CD4-positive, alpha-beta memory T cell (primary cell): ENCODE results near the gene EXOC6B. TPM values are rescaled to one million over a fixed set of nuclear protein-coding genes. Genes with fewer than 3 reads are reported as not detected.

Experiments
- CTCF ChIA-PET: fragments of 350-600 bp; sonication (Branson Sonifier 250); formaldehyde crosslinking; loops from one replicate; lab custom pipeline; 2021; ENCODE audit warnings: inconsistent platforms; ENCODE audit not compliant: partially characterized antibody; lab: Charles Lee
- POLR2A ChIA-PET: fragments of 350-600 bp; sonication (Branson Sonifier 250); formaldehyde crosslinking; loops from one replicate; lab custom pipeline; 2021; ENCODE audit not compliant: partially characterized antibody; lab: Charles Lee
- DNase-seq, 5 donors: peaks; one replicate each; pipeline versions ENCODE4 v3.0.0 to v3.0.0-alpha.2; 2020 to 2022; ENCODE audit warnings: mixed read lengths in 1 of 5
- H3K27ac ChIP-seq: one replicate; pipeline ENCODE4 v1.7.0; 2013; ENCODE audit warnings: low read depth, low read length
- H3K27me3 ChIP-seq: 2 replicates; pipeline ENCODE4 v1.7.0; 2013; ENCODE audit warnings: mild to moderate bottlenecking, low read length, moderate library complexity; ENCODE audit not compliant: insufficient read depth
- H3K36me3 ChIP-seq: 2 replicates; pipeline ENCODE4 v1.7.0; 2013; ENCODE audit warnings: mild to moderate bottlenecking, low read length, moderate library complexity; ENCODE audit not compliant: insufficient read depth
- H3K4me1 ChIP-seq: 2 replicates; pipeline ENCODE4 v1.7.0; 2013; ENCODE audit warnings: mild to moderate bottlenecking, low read length, moderate library complexity; ENCODE audit not compliant: insufficient read depth
- H3K4me3 ChIP-seq, 2 donors: one replicate each; pipeline ENCODE4 v1.7.0; 2013; ENCODE audit warnings: low read length in 2 of 2, mild to moderate bottlenecking in 1 of 2
- H3K9me3 ChIP-seq, 2 donors: one replicate each; pipeline ENCODE4 v1.7.0; 2013; ENCODE audit warnings: low read length in 2 of 2, control low read depth in 1 of 2; ENCODE audit not compliant: control insufficient read depth in 1 of 2
- H3K27ac Mint-ChIP-seq, 7 donors: one replicate each; pipeline ENCODE4 v1.8.0; 2020 to 2021; ENCODE audit warnings: mixed read lengths in 7 of 7, mild to moderate bottlenecking in 6 of 7, inconsistent platforms in 3 of 7, moderate library complexity in 3 of 7
- H3K27me3 Mint-ChIP-seq, 2 donors: one replicate each; pipeline ENCODE4 v1.8.0; 2020 to 2021; ENCODE audit warnings: mixed read lengths in 2 of 2
- H3K36me3 Mint-ChIP-seq, 2 donors: one replicate each; pipeline ENCODE4 v1.8.0; 2020 to 2021; ENCODE audit warnings: mixed read lengths in 2 of 2, inconsistent platforms in 1 of 2, mild to moderate bottlenecking in 1 of 2
- H3K4me1 Mint-ChIP-seq, 4 donors: one replicate each; pipeline ENCODE4 v1.8.0; 2020 to 2021; ENCODE audit warnings: mixed read lengths in 4 of 4, mild to moderate bottlenecking in 1 of 4
- H3K4me3 Mint-ChIP-seq, 8 donors: one replicate each; pipeline ENCODE4 v1.8.0; 2020 to 2021; ENCODE audit warnings: mixed read lengths in 8 of 8, mild to moderate bottlenecking in 7 of 8, moderate library complexity in 6 of 8, inconsistent platforms in 3 of 8
- H3K9me3 Mint-ChIP-seq, 8 donors: one replicate each; pipeline ENCODE4 v1.8.0; 2020 to 2021; ENCODE audit warnings: mixed read lengths in 8 of 8, mild to moderate bottlenecking in 5 of 8, inconsistent platforms in 3 of 8, moderate library complexity in 1 of 8
- intact Hi-C: fragments of 100-400 bp; cut with micrococcal nuclease; formaldehyde crosslinking; loops from one replicate; pipeline ENCODE4 v1.15.1; 2023
- polyA plus RNA-seq, 2 donors: library from polyadenylated mRNA; unstranded; fragments of 300-500 nt; fragmentation: Illumina TruSeq; gene quantifications; one replicate each; pipeline ENCODE4 v1.2.3, GENCODE V29; 2021
- total RNA-seq, 2 experiments: library from RNA; stranded (reverse); gene quantifications; one replicate each; pipeline ENCODE4 v1.2.3, GENCODE V29; 2021

Gene EXOC6B
- total and polyA plus RNA-seq, 4 experiments from 2014 or later: 1.3 to 19.8 (median 10.7) TPM

DNA sequence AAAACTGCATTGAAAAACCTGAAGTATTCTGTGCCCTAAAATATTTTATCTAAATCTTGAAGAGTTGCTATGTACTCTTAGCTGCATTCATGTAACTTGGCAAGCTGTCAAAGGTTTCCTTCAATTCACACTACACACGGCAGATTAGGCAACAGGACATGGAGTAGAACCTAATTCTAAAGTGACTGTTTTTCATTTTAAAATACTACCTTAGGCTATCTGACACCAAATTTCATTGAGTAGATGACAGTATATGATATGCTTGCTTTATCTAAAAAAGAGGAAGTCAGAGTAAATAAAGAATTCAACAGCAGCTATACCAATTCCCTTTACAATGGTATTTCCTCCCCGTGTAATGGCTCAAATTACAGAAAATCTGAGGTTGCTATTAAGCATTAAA is 45.4 kb downstream of the EXOC6B start:
- no peak for DNase-seq
- no peak overlapping the region for H3K27ac ChIP-seq
- intact Hi-C loops: no loop called here
- no peaks in the 10 kb centered on the region for H3K27me3 ChIP-seq
- no peak overlapping the region for H3K4me3 Mint-ChIP-seq
- CTCF ChIA-PET: interaction anchor here (1.5 to 2.5 kb wide), 2 partner anchors 13 to 82 kb away, joined by 5 to 10 read pairs; no protein-coding TSS in a partner anchor
- H3K36me3 ChIP-seq: no peaks in the 10 kb centered on the region
- no peaks in the 10 kb centered on the region for H3K4me1 ChIP-seq
- no peak overlapping the region for H3K27ac Mint-ChIP-seq
- no peak overlapping the region for H3K4me3 ChIP-seq
- H3K36me3 Mint-ChIP-seq: peaks cover 4 to 20% of the 10 kb centered on the region in 2 donors
- no peaks in the 10 kb centered on the region for H3K9me3 Mint-ChIP-seq
- POLR2A ChIA-PET: no interaction called here
- H3K27me3 Mint-ChIP-seq: no peaks in the 10 kb centered on the region
- no peaks in the 10 kb centered on the region for H3K9me3 ChIP-seq
- peaks cover 0 to 3% (median 2%) of the 10 kb centered on the region in 4 donors for H3K4me1 Mint-ChIP-seq

DNA sequence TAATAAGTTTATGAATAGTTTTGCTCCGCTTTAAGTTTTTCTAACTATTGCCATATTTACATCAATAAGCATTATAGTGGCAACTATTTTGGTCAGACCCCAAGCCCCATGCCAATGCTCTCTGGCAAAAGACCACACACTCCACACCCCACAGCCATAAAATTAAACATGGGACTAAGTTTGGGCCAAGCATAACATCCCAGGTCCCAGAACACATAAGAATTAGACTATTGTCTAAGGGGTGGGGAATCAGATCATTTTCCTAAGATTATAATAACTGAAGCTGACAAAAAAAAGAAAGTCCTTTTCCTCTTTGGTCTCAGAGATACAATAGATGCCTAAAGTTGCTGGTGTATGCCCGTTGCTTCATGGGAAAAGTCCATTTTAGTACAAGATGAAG is 46.3 kb downstream of the EXOC6B start:
- Histone ChIP-seq H3K4me1 (no peaks in the 10 kb centered on the region), H3K9me3 (no peaks in the 10 kb centered on the region), H3K36me3 (no peaks in the 10 kb centered on the region), H3K27ac (no peak overlapping the region), H3K27me3 (no peaks in the 10 kb centered on the region), H3K4me3 (no peak overlapping the region)
- H3K4me3 Mint-ChIP-seq: no peak overlapping the region
- no peaks in the 10 kb centered on the region for H3K9me3 Mint-ChIP-seq
- no peak overlapping the region for H3K27ac Mint-ChIP-seq
- H3K27me3 Mint-ChIP-seq: no peaks in the 10 kb centered on the region
- DNase-seq: no peak
- H3K36me3 Mint-ChIP-seq: peaks cover 4 to 13% of the 10 kb centered on the region in 2 donors
- intact Hi-C loops: no loop called here
- POLR2A ChIA-PET: no interaction called here
- H3K4me1 Mint-ChIP-seq: peaks cover 0 to 3% (median 2%) of the 10 kb centered on the region in 4 donors
- CTCF ChIA-PET: interaction anchor here (1.5 to 2.5 kb wide), 2 partner anchors 14 to 83 kb away, joined by 5 to 10 read pairs; no protein-coding TSS in a partner anchor

DNA sequence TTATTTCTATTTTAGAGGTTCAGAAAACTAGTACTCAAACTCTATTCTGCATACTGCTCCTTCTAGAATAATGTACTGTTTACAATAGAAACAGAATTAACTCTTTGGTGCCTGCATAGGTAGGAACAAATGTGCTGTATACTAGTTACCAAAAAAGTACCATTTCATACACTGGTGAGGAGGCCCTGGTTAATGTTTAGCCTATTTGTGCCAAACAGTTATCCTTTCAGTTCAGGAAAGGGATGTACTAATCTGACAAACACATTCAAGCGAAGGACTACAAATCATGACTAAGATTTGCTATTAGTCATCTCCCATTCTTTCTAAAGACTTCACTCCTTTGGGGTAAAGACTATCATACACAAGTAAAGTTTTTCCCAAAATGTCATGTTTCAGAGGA is 47.4 kb downstream of the EXOC6B start:
- intact Hi-C loops: no loop called here
- H3K27ac Mint-ChIP-seq: no peak overlapping the region
- POLR2A ChIA-PET: no interaction called here
- H3K4me3 ChIP-seq: no peak overlapping the region
- H3K27me3 ChIP-seq: no peaks in the 10 kb centered on the region
- DNase-seq: no peak
- no peak overlapping the region for H3K27ac ChIP-seq
- no peak overlapping the region for H3K4me3 Mint-ChIP-seq
- H3K27me3 Mint-ChIP-seq: no peaks in the 10 kb centered on the region
- H3K9me3 ChIP-seq: no peaks in the 10 kb centered on the region
- H3K36me3 ChIP-seq: no peaks in the 10 kb centered on the region
- H3K4me1 ChIP-seq: no peaks in the 10 kb centered on the region
- no peaks in the 10 kb centered on the region for H3K9me3 Mint-ChIP-seq
- H3K4me1 Mint-ChIP-seq: peaks cover 0 to 3% (median 0%) of the 10 kb centered on the region in 4 donors
- CTCF ChIA-PET: interaction anchor here (0.7 to 1.2 kb wide), 3 partner anchors 8 to 83 kb away, joined by 3 read pairs; no protein-coding TSS in a partner anchor
- peaks cover 0 to 5% of the 10 kb centered on the region in 2 donors for H3K36me3 Mint-ChIP-seq

DNA sequence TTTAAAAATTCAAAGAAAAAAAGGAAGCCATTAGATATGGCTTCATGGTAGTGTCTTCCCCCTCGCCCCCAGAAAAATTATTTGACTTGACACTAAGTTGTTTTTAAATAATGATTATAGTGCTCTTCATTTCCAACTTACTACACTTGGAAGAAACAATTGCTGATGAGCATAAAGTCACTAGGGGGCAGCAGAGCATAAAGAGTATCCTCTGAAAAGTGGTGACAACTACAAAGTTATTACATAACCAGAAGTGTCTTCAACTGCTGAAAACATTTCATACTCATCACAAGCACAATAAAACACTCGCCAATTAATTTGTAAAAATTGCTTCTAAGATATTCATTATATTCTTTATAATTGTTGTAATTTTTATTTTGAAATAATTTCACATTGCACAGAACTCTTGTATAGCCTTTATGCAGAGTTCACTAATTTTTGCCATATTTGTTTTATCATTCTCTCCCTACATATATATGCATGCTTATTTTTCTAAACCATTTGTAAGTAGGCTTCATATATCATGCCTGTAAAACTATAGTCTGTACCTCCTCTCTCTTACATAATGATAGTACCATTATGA is 54.9 kb downstream of the EXOC6B start:
- CTCF ChIA-PET: interaction anchor here (1.0 to 3.4 kb wide), 6 partner anchors 84 to 100 kb away, joined by 3 to 65 read pairs (median 7); no protein-coding TSS in a partner anchor
- H3K4me3 Mint-ChIP-seq: no peak overlapping the region
- no peaks in the 10 kb centered on the region for H3K9me3 Mint-ChIP-seq
- no peak overlapping the region for H3K27ac Mint-ChIP-seq
- peak; percentile 65 to 69 (median 67) for DNase-seq
- Histone ChIP-seq H3K4me1 (no peaks in the 10 kb centered on the region), H3K9me3 (no peaks in the 10 kb centered on the region), H3K27me3 (no peaks in the 10 kb centered on the region), H3K36me3 (no peaks in the 10 kb centered on the region), H3K27ac (no peak overlapping the region), H3K4me3 (no peak overlapping the region)
- POLR2A ChIA-PET: no interaction called here
- intact Hi-C loops: loop anchor here (1.0 to 2.0 kb wide), 4 partner anchors 88 to 406 kb away; no protein-coding TSS in a partner anchor
- peaks cover 0 to 4% of the 10 kb centered on the region in 2 donors for H3K36me3 Mint-ChIP-seq
- no peaks in the 10 kb centered on the region for H3K4me1 Mint-ChIP-seq
- H3K27me3 Mint-ChIP-seq: no peaks in the 10 kb centered on the region

DNA sequence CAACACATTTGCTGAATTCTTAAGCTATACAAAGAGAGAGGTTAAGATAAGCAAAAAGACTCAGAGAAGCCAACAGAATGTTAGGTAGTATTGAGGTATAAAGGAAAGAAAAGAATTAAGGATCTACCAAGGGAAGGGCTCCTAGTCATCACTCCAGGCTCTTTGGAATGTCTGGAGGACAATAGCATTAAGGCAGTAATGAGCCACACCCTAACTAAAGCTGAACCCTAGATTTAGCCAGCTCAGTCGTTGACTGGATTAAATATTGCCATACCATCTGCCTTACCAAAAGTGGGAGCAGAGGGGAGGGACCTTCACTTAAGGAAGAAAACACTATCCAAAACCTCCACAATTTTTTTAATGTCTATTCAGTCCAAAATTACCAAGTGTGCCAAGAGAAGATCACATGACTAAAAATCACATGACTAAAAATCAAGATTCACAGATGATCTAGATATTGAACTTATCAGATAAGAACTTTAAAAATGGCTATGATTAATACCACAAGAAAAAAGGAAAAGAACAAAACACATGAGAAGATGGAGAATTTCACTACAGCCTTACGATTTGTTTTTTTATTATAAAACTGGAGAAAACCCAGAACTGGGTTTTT is 59.7 kb downstream of the EXOC6B start:
- POLR2A ChIA-PET: no interaction called here
- H3K4me3 Mint-ChIP-seq: no peak overlapping the region
- H3K4me3 ChIP-seq: no peak overlapping the region
- CTCF ChIA-PET: interaction anchor here (1.5 to 1.6 kb wide), 2 partner anchors 20 to 94 kb away, joined by 5 to 10 read pairs; no protein-coding TSS in a partner anchor
- DNase-seq: no peak
- H3K36me3 ChIP-seq: no peaks in the 10 kb centered on the region
- intact Hi-C loops: no loop called here
- no peaks in the 10 kb centered on the region for H3K4me1 ChIP-seq
- H3K27me3 Mint-ChIP-seq: no peaks in the 10 kb centered on the region
- peaks cover 14 to 28% of the 10 kb centered on the region in 2 donors for H3K36me3 Mint-ChIP-seq
- no peaks in the 10 kb centered on the region for H3K4me1 Mint-ChIP-seq
- peaks cover 0 to 25% (median 19%) of the 10 kb centered on the region in 8 donors for H3K9me3 Mint-ChIP-seq
- H3K9me3 ChIP-seq: peaks cover 0 to 4% of the 10 kb centered on the region in 2 donors
- H3K27ac Mint-ChIP-seq: no peak overlapping the region
- H3K27me3 ChIP-seq: no peaks in the 10 kb centered on the region
- no peak overlapping the region for H3K27ac ChIP-seq

DNA sequence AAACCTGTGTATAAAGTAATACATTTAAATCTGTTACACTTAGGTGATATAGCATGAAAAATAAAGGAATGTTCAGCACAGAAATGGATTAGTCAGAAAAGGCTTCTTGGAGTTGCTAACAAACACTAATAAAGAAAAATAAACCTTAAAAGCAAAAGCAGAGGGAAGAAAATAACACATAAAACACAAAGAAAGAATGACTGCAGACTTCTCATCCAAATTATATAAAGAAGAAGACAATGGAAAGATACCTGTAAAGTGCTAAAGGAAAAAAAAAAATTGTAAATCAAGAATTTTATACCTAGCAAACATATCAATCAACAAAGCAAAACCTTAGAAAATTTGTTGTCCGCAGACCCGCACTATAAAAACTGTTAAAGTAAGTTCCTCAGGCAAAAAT is 63.6 kb downstream of the EXOC6B start:
- H3K27ac ChIP-seq: no peak overlapping the region
- H3K27me3 ChIP-seq: no peaks in the 10 kb centered on the region
- Mint-ChIP-seq H3K27me3 (no peaks in the 10 kb centered on the region), H3K4me1 (no peaks in the 10 kb centered on the region), H3K4me3 (no peak overlapping the region), H3K9me3 (peaks cover 0 to 31% (median 21%) of the 10 kb centered on the region in 8 donors), H3K27ac (no peak overlapping the region), H3K36me3 (peaks cover 18 to 46% of the 10 kb centered on the region in 2 donors)
- no peak for DNase-seq
- POLR2A ChIA-PET: no interaction called here
- H3K36me3 ChIP-seq: no peaks in the 10 kb centered on the region
- no peaks in the 10 kb centered on the region for H3K4me1 ChIP-seq
- H3K9me3 ChIP-seq: peaks cover 0 to 4% of the 10 kb centered on the region in 2 donors
- H3K4me3 ChIP-seq: no peak overlapping the region
- CTCF ChIA-PET: no interaction called here
- intact Hi-C loops: no loop called here

DNA sequence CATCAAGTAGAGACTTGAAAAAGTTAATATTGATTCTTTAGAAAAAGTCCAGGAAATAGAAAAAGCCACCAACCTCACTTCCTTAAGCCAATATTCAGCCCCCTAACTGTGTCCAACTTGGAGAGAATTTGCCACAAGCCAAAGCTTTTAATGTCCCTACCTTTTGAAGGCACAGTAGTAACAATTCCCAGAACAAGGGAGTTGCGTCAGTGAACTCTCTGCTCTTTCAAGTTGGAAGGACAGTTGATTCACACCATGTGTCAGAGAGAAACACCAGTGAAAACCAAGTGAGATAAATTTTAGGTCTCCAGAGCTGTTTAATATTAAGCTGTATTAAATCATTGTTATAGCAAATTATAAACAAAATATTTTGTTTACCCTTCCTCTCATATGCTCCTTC is 66.1 kb downstream of the EXOC6B start:
- Mint-ChIP-seq H3K4me1 (no peaks in the 10 kb centered on the region), H3K27ac (no peak overlapping the region), H3K4me3 (no peak overlapping the region), H3K36me3 (peaks cover 15 to 40% of the 10 kb centered on the region in 2 donors), H3K9me3 (peaks cover 0 to 31% (median 21%) of the 10 kb centered on the region in 8 donors), H3K27me3 (no peaks in the 10 kb centered on the region)
- H3K27me3 ChIP-seq: no peaks in the 10 kb centered on the region
- no peaks in the 10 kb centered on the region for H3K36me3 ChIP-seq
- DNase-seq: no peak
- H3K4me1 ChIP-seq: no peaks in the 10 kb centered on the region
- H3K27ac ChIP-seq: no peak overlapping the region
- peaks cover 0 to 4% of the 10 kb centered on the region in 2 donors for H3K9me3 ChIP-seq
- no peak overlapping the region for H3K4me3 ChIP-seq
- ChIA-PET CTCF (interaction anchor here (1.2 kb wide), 1 partner anchor 103 kb away, joined by 3 read pairs; no protein-coding TSS in a partner anchor), POLR2A (no interaction called here)
- intact Hi-C loops: no loop called here
